Suprapubic skin (tissue), 4 donors: ENCODE data around the gene URB1.

Experiments used
- EP300 ChIP-seq: sonication (generic); formaldehyde crosslinking; IDR thresholded peaks from one replicate; pipeline ENCODE4 v1.6.1; 2017; ENCODE audit warnings: antibody characterized with exemption
- POLR2A ChIP-seq, 2 donors: fragments of 450-650 bp; IDR thresholded peaks; one replicate each; pipeline ENCODE4 v1.6.1; 2017; ENCODE audit warnings: antibody characterized with exemption in 2 of 2, mild to moderate bottlenecking in 2 of 2, moderate library complexity in 2 of 2
- POLR2AphosphoS5 ChIP-seq, 3 donors: sonication (generic); formaldehyde crosslinking; IDR thresholded peaks; one replicate each; pipeline ENCODE4 v1.6.1; 2017; ENCODE audit warnings: antibody characterized with exemption in 3 of 3
- TF ChIP-seq, protein P1 (sequence below), 2 donors: fragments of 200-600 bp in 1 of 2; fragments of 450-650 bp in 1 of 2; sonication (generic) in 1 of 2; IDR thresholded peaks; one replicate each; pipeline ENCODE4 v1.5.1; 2016 to 2019; ENCODE audit warnings: antibody characterized with exemption in 2 of 2, mild to moderate bottlenecking in 1 of 2, moderate library complexity in 1 of 2

DNA sequence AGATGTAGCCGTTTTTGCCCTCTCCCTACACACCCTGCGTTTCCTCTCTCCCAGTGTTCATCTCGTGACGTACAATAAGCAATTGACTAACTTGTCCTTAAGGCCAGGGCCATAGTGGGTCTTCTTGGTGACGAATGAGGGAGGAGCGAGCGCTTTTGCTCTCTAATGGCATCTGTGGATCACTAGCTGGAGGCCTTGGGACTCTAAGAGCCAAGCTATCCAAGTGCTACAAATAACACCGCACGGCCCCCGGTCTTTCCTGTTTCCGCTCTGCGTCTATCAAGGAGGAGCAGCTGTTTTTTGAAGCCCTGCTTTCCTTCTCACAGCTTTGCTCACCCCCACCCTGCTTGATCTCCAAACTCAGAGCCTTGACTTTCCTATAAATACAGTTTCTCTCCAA, 44.9 kb upstream of the URB1 start:
- TF ChIP-seq EP300 (no peak), POLR2A (IDR thresholded peaks at IDR 0.05) (no peak), POLR2AphosphoS5 (IDR thresholded peaks at IDR 0.05) (no peak)
- TF ChIP-seq, protein P1, sequence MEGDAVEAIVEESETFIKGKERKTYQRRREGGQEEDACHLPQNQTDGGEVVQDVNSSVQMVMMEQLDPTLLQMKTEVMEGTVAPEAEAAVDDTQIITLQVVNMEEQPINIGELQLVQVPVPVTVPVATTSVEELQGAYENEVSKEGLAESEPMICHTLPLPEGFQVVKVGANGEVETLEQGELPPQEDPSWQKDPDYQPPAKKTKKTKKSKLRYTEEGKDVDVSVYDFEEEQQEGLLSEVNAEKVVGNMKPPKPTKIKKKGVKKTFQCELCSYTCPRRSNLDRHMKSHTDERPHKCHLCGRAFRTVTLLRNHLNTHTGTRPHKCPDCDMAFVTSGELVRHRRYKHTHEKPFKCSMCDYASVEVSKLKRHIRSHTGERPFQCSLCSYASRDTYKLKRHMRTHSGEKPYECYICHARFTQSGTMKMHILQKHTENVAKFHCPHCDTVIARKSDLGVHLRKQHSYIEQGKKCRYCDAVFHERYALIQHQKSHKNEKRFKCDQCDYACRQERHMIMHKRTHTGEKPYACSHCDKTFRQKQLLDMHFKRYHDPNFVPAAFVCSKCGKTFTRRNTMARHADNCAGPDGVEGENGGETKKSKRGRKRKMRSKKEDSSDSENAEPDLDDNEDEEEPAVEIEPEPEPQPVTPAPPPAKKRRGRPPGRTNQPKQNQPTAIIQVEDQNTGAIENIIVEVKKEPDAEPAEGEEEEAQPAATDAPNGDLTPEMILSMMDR (IDR thresholded peaks at IDR 0.05): no peak
